ENCODE data around the gene MAZ. TPM values are rescaled to one million over a fixed set of nuclear protein-coding genes. Genes with fewer than 3 reads are reported as not detected.

The MAZ gene
- total and polyA plus RNA-seq, 2 of the 8 experiments (the other 6 are each of a cell fraction or from before 2014, with no cell fraction given) = 219 to 380 TPM

DNA sequence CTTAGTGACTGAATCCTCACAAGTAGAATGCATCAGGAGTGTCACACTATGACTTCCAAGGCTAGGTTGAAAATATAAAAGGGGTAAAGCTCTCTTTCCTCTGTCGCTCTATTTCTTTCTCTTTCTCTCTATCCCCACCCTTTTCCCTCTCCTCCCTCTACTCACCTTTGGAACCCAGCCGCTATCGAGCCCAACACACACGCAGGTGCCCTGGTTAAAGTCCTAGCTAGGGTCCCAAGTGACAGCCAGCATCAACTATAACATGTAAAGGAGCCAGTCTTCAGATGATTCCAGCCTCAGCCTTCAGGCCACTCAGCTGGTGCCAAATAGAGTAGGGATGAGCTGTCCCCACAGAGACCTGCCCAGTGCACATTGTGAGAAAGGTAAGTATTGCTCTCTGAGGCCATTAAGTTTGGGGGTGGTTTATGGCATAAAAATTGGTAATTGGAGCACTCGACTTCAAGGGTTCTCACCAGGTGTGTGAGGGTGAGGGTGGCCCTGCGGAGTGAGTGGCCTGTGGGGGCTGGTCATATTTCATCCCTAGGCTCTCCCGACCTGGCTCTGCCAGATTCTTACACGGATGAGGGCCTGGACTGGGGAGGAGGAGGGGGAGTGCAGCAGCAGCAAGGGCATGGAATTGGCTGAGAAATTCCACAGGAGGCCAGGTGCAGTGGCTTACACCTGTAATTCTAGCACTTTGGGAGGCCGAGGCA lies 45.6 kb upstream of the MAZ start:
- Histone ChIP-seq H4K91ac (replicated peaks; ENCODE audit: insufficient read length, low read length) (no peak overlapping the region), H3K23ac (ENCODE audit: insufficient read length) (no peak overlapping the region), H2AK5ac (ENCODE audit: low read depth, low read length) (no peak overlapping the region), H3K4me3 (ENCODE audit: extremely low read depth in 1 of 4, insufficient read depth in 2 of 4, low read depth in 3 of 4, low read length in 4 of 4) (no peak overlapping the region), H3K79me1 (ENCODE audit: low read depth, low read length) (no peaks in the 10 kb centered on the region), H2BK15ac (ENCODE audit: low read length) (no peak overlapping the region), H3K27me3 (replicated peaks in 1 of 4; ENCODE audit: control insufficient read depth in 3 of 4, extremely low read depth in 1 of 4, insufficient read depth in 3 of 4, low read length in 3 of 4) (no peaks in the 10 kb centered on the region), H4K8ac (ENCODE audit: extremely low read depth, insufficient read depth, low read length) (no peak overlapping the region), H3K79me2 (ENCODE audit: control insufficient read depth in 1 of 2, insufficient read depth in 2 of 2, low read length in 2 of 2) (no peaks in the 10 kb centered on the region), H3K36me3 (ENCODE audit: control insufficient read depth in 2 of 4, insufficient read depth in 4 of 4, low read length in 3 of 4) (no peaks in the 10 kb centered on the region), H3K9ac (replicated peaks in 1 of 4; ENCODE audit: extremely low read depth in 1 of 4, low read depth in 3 of 4, low read length in 3 of 4) (no peak overlapping the region), H3K4me2 (ENCODE audit: insufficient read depth in 1 of 2, low read depth in 2 of 2, low read length in 2 of 2) (no peak overlapping the region), H3K14ac (ENCODE audit: insufficient read length) (no peak overlapping the region), H3K27ac (ENCODE audit: low read depth, low read length) (no peak overlapping the region), H2BK12ac (ENCODE audit: low read depth, low read length) (no peak overlapping the region), H3K4ac (replicated peaks; ENCODE audit: insufficient read length, low read depth, low read length) (no peak overlapping the region), H3K18ac (ENCODE audit: extremely low read depth, low read length) (no peak overlapping the region; the same call in 1 of the 2 replicates), H3K23me2 (ENCODE audit: low read depth, low read length) (no peaks in the 10 kb centered on the region), H2BK120ac (replicated peaks; ENCODE audit: low read depth, low read length) (no peak overlapping the region), H2AFZ (ENCODE audit: low read length) (0 out of 2 replicates have a peak overlapping the region, but pooled peaks have one; percentile 19), H3K9me3 (ENCODE audit: insufficient read depth in 2 of 2, low read depth in 1 of 2, low read length in 1 of 2) (no peaks in the 10 kb centered on the region), H2BK20ac (ENCODE audit: low read length) (no peak overlapping the region), H3K56ac (replicated peaks; ENCODE audit: insufficient read length, low read depth, low read length) (no peak overlapping the region), H4K5ac (ENCODE audit: insufficient read length, low read depth, low read length) (no peak overlapping the region), H3K4me1 (replicated peaks in 1 of 4; ENCODE audit: control insufficient read depth in 3 of 4, insufficient read depth in 4 of 4, low read length in 3 of 4) (no peaks in the 10 kb centered on the region), H2BK5ac (ENCODE audit: low read depth, low read length) (no peak overlapping the region), H4K20me1 (replicated peaks in 1 of 2; ENCODE audit: control insufficient read depth in 1 of 2, insufficient read depth in 2 of 2, low read length in 2 of 2) (no peaks in the 10 kb centered on the region)
- TF ChIP-seq BACH1 (IDR thresholded peaks at IDR 0.05; ENCODE audit: low read length) (no peak), ZNF274 (IDR thresholded peaks at IDR 0.05; ENCODE audit: borderline replicate concordance, extremely low read depth, low read length) (no peak), BRCA1 (IDR thresholded peaks at IDR 0.05; ENCODE audit: low read depth, low read length) (no peak), RXRA (IDR thresholded peaks at IDR 0.05; ENCODE audit: insufficient read depth, low read depth, low read length) (no peak), GABPA (IDR thresholded peaks at IDR 0.05; ENCODE audit: borderline replicate concordance, insufficient read depth, low read length) (no peak), POLR2A (IDR thresholded peaks at IDR 0.05; ENCODE audit: control extremely low read depth in 1 of 2, low read depth in 2 of 2, low read length in 2 of 2) (no peak)
- TF ChIP-seq, protein P1, sequence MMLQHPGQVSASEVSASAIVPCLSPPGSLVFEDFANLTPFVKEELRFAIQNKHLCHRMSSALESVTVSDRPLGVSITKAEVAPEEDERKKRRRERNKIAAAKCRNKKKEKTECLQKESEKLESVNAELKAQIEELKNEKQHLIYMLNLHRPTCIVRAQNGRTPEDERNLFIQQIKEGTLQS (IDR thresholded peaks at IDR 0.05; ENCODE audit: insufficient read depth, low read depth, low read length) = no peak
- DNase-seq (ENCODE audit: low read depth in 1 of 2, low spot score in 2 of 2) (no peak), FAIRE-seq (no peak)
- POLR2A ChIA-PET (ENCODE audit: partially characterized antibody) = interaction anchor here (1.0 to 2.2 kb wide), 7 partner anchors 9 to 46 kb away, joined by 3 to 8 read pairs (median 4); no protein-coding TSS in a partner anchor
- CTCF ChIA-PET (ENCODE audit: partially characterized antibody) = interaction anchor here (0.6 to 7.0 kb wide), 4 partner anchors 23 to 60 kb away, joined by 3 to 29 read pairs (median 3); no protein-coding TSS in a partner anchor
- 73% methylated on average over 9 of the region's 9 CpGs; no CpG with 5 or more reads in 1 of the 2 experiments for WGBS, 2 experiments (ENCODE audit: extremely low coverage in 1 of 2, insufficient coverage in 1 of 2, insufficient read length in 1 of 2, insufficient replicate concordance in 2 of 2, low coverage in 1 of 2, low lambda C conversion rate in 2 of 2, missing lambda C conversion rate in 1 of 2)

All from H1 (cell line).